SU-DHL-6 (cell line): Measurements from ENCODE around the gene ASNSD1.

Experiments used
- H2AFZ ChIP-seq: fragments of 200-600 bp; sonication (generic); 2 replicates; pipeline ENCODE4 v1.6.1; 2014; ENCODE audit warnings: low read depth, mild to moderate bottlenecking, moderate library complexity, mixed read lengths, antibody characterized with exemption, low read length; ENCODE audit not compliant: severe bottlenecking
- H3F3A ChIP-seq: fragments of 200-600 bp; shearing (Covaris generic); 2 replicates; pipeline ENCODE4 v1.6.0; 2016; ENCODE audit warnings: antibody characterized with exemption, mild to moderate bottlenecking; ENCODE audit not compliant: insufficient read depth
- H3K27ac ChIP-seq: fragments of 200-600 bp; sonication (generic); 2 replicates; pipeline ENCODE4 v1.5.1; 2016; ENCODE audit warnings: low read depth, mild to moderate bottlenecking, low read length, moderate library complexity, mixed read lengths
- H3K27me3 ChIP-seq: fragments of 200-600 bp; sonication (generic), shearing (Covaris generic); 2 replicates; pipeline ENCODE4 v1.6.0; 2014; ENCODE audit warnings: mild to moderate bottlenecking, low read length
- H3K36me3 ChIP-seq: fragments of 200-600 bp; sonication (generic); 2 replicates; pipeline ENCODE4 v1.6.1; 2014; ENCODE audit warnings: mild to moderate bottlenecking, low read length, mixed read lengths
- H3K4me2 ChIP-seq: fragments of 300-600, 200-600 bp; shearing (Covaris generic), sonication (generic); 2 replicates; pipeline ENCODE4 v1.6.0; 2014; ENCODE audit warnings: low read length, low read depth, mild to moderate bottlenecking; ENCODE audit not compliant: poor library complexity, severe bottlenecking
- H3K4me3 ChIP-seq: fragments of 200-600 bp; sonication (generic); 2 replicates; pipeline ENCODE4 v1.5.1; 2014; ENCODE audit warnings: antibody characterized with exemption, low read length, mild to moderate bottlenecking, mixed read lengths; ENCODE audit not compliant: insufficient read depth, poor library complexity, severe bottlenecking
- H3K79me2 ChIP-seq: fragments of 200-600 bp; sonication (generic); 2 replicates; pipeline ENCODE4 v1.6.1; 2014; ENCODE audit warnings: mild to moderate bottlenecking, low read length, moderate library complexity; ENCODE audit not compliant: insufficient read depth
- H3K9ac ChIP-seq: fragments of 200-600 bp; sonication (generic); 2 replicates; pipeline ENCODE4 v1.7.0; 2014; ENCODE audit warnings: mild to moderate bottlenecking, low read length
- H3K9me2 ChIP-seq: fragments of 200-600 bp; sonication (generic); replicated peaks from 2 replicates; pipeline ENCODE4 v1.6.1; 2014; ENCODE audit warnings: low read length; ENCODE audit not compliant: insufficient read depth
- H3K9me3 ChIP-seq: fragments of 200-600 bp; sonication (generic); 2 replicates; pipeline ENCODE4 v1.6.1; 2014; ENCODE audit warnings: low read length, mixed read lengths; ENCODE audit not compliant: insufficient read depth
- H4K20me1 ChIP-seq: fragments of 200-600 bp; sonication (generic); 2 replicates; pipeline ENCODE4 v1.6.1; 2014; ENCODE audit warnings: low read depth, mild to moderate bottlenecking, antibody characterized with exemption, low read length, moderate library complexity, mixed read lengths
- CTCF ChIP-seq: fragments of 200-600 bp; sonication (generic); IDR thresholded peaks from one replicate; pipeline ENCODE4 v1.5.1; 2017; ENCODE audit warnings: antibody characterized with exemption, mild to moderate bottlenecking, low read length, moderate library complexity; ENCODE audit not compliant: insufficient read depth, poor library complexity, severe bottlenecking
- EZH2phosphoT487 ChIP-seq: fragments of 200-600 bp; sonication (generic), shearing (Covaris generic); conservative IDR thresholded peaks from 2 replicates; pipeline ENCODE4 v1.6.1; 2018; ENCODE audit warnings: mild to moderate bottlenecking, antibody characterized with exemption, low read length, moderate library complexity, mixed read lengths

The ASNSD1 gene

GRCh38 chr2:189681903-189682302 is 20.6 kb downstream of the ASNSD1 start:
- H2AFZ ChIP-seq = no peak overlapping the region
- H3K79me2 ChIP-seq = peaks cover 4% of the 10 kb centered on the region; the same call in 1 of the 2 replicates
- H3F3A ChIP-seq = no peaks in the 10 kb centered on the region
- H3K27ac ChIP-seq = no peak overlapping the region
- H3K36me3 ChIP-seq = no peaks in the 10 kb centered on the region
- no peaks in the 10 kb centered on the region for H3K9me3 ChIP-seq
- no peaks in the 10 kb centered on the region for H4K20me1 ChIP-seq
- no peak overlapping the region for H3K4me2 ChIP-seq
- no peaks in the 10 kb centered on the region for H3K27me3 ChIP-seq
- no peak for TF ChIP-seq EZH2phosphoT487
- no peak for TF ChIP-seq CTCF
- no peaks in the 10 kb centered on the region for H3K9me2 ChIP-seq
- no peak overlapping the region for H3K4me3 ChIP-seq
- no peak overlapping the region for H3K9ac ChIP-seq

GRCh38 chr2:189683348-189683747 is 22.1 kb downstream of the ASNSD1 start:
- Histone ChIP-seq H3K27ac (no peak overlapping the region), H2AFZ (no peak overlapping the region), H3K4me2 (no peak overlapping the region), H3K9ac (no peak overlapping the region), H3K9me3 (no peaks in the 10 kb centered on the region), H3K36me3 (no peaks in the 10 kb centered on the region), H3K27me3 (no peaks in the 10 kb centered on the region), H3K79me2 (peaks cover 4% of the 10 kb centered on the region; the same call in 1 of the 2 replicates), H3K4me3 (no peak overlapping the region), H3K9me2 (no peaks in the 10 kb centered on the region), H4K20me1 (no peaks in the 10 kb centered on the region), H3F3A (no peaks in the 10 kb centered on the region)
- TF ChIP-seq EZH2phosphoT487 (no peak), CTCF (no peak)

- Histone ChIP-seq H3K4me2 (no peak overlapping the region), H3K4me3 (no peak overlapping the region), H3K27me3 (no peaks in the 10 kb centered on the region), H3K79me2 (peaks cover 1% of the 10 kb centered on the region; the same call in 1 of the 2 replicates), H2AFZ (no peak overlapping the region), H3K9me3 (no peaks in the 10 kb centered on the region), H3K9me2 (no peaks in the 10 kb centered on the region), H3F3A (no peaks in the 10 kb centered on the region), H3K36me3 (no peaks in the 10 kb centered on the region), H3K27ac (no peak overlapping the region), H4K20me1 (no peaks in the 10 kb centered on the region), H3K9ac (no peak overlapping the region)
- TF ChIP-seq CTCF = no peak
- no peak for TF ChIP-seq EZH2phosphoT487
Observed at GRCh38 chr2:189684811-189685210, 23.6 kb downstream of the ASNSD1 start.
